ENCODE data around the gene EPHB2. TPM values are rescaled to one million over a fixed set of nuclear protein-coding genes. Genes with fewer than 3 reads are reported as not detected.

The EPHB2 gene
- total RNA-seq, 1 donor from 2014 or later, result 14.6 TPM

- DNase-seq (ENCODE audit: low spot score), result no peak
Observed at GRCh38 chr1:22722901-22723550, 12.4 kb downstream of the EPHB2 start.

GRCh38 chr1:22727873-22728272 is 17.2 kb downstream of the EPHB2 start:
- DNase-seq (ENCODE audit: low spot score), result no peak

- no peak for DNase-seq (ENCODE audit: low spot score)
Observed at GRCh38 chr1:22728751-22729399, 18.2 kb downstream of the EPHB2 start.

- no peak for DNase-seq (ENCODE audit: low spot score)
Observed at GRCh38 chr1:22729400-22729773, 18.7 kb downstream of the EPHB2 start.

GRCh38 chr1:22729912-22730311 is 19.3 kb downstream of the EPHB2 start:
- DNase-seq (ENCODE audit: low spot score), result no peak

- no peak for DNase-seq (ENCODE audit: low spot score)
Observed at GRCh38 chr1:22731924-22732720, 21.5 kb downstream of the EPHB2 start.

- DNase-seq (ENCODE audit: low spot score), result no peak
Observed at GRCh38 chr1:22733643-22734042, 23.0 kb downstream of the EPHB2 start.

GRCh38 chr1:22736501-22737080 is 26.0 kb downstream of the EPHB2 start:
- DNase-seq (ENCODE audit: low spot score), result no peak

- DNase-seq (ENCODE audit: low spot score), result no peak
Observed at GRCh38 chr1:22737374-22738068, 26.9 kb downstream of the EPHB2 start.

- DNase-seq (ENCODE audit: low spot score), result no peak
Observed at GRCh38 chr1:22738069-22738435, 27.4 kb downstream of the EPHB2 start.

GRCh38 chr1:22738522-22738921 is 27.9 kb downstream of the EPHB2 start:
- no peak for DNase-seq (ENCODE audit: low spot score)

GRCh38 chr1:22739648-22740385 is 29.2 kb downstream of the EPHB2 start:
- peak; percentile 57 for DNase-seq (ENCODE audit: low spot score)

GRCh38 chr1:22741118-22741517 is 30.5 kb downstream of the EPHB2 start:
- no peak for DNase-seq (ENCODE audit: low spot score)

GRCh38 chr1:22745669-22746585 is 35.3 kb downstream of the EPHB2 start:
- no peak for DNase-seq (ENCODE audit: low spot score)

- DNase-seq (ENCODE audit: low spot score), result no peak
Observed at GRCh38 chr1:22747021-22747734, 36.5 kb downstream of the EPHB2 start.

- DNase-seq (ENCODE audit: low spot score), result no peak
Observed at GRCh38 chr1:22747735-22748073, 37.1 kb downstream of the EPHB2 start.

- no peak for DNase-seq (ENCODE audit: low spot score)
Observed at GRCh38 chr1:22749503-22749902, 38.9 kb downstream of the EPHB2 start.

- DNase-seq (ENCODE audit: low spot score), result peak; percentile 63
Observed at GRCh38 chr1:22749919-22750684, 39.5 kb downstream of the EPHB2 start.

- no peak for DNase-seq (ENCODE audit: low spot score)
Observed at GRCh38 chr1:22750685-22751051, 40.0 kb downstream of the EPHB2 start.

Measured in ureter (tissue), 1 donor.